ENCODE measurements around the gene LSM5.

Gene LSM5

DNA sequence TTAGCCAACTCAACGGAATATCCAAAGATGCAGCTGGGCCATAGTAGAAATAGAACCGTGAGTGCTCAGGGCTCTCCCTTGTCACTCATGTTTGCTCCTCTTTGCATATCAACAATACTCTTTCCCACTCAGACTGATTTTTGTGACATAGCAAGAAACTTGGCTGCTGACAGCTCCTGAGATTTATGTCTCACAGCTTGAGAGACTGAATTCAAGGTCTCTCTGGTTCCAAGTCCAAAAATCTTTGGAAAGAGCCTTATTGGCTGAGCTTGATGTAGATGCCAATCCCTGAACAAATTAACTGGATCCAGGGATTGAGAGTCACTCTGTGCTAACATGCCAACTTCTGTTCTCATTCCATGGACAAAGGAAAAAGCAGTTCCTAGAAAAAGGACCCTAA, 30.4 kb downstream of the LSM5 start:
- DNase-seq (ENCODE audit: low spot score), result no peak

DNA sequence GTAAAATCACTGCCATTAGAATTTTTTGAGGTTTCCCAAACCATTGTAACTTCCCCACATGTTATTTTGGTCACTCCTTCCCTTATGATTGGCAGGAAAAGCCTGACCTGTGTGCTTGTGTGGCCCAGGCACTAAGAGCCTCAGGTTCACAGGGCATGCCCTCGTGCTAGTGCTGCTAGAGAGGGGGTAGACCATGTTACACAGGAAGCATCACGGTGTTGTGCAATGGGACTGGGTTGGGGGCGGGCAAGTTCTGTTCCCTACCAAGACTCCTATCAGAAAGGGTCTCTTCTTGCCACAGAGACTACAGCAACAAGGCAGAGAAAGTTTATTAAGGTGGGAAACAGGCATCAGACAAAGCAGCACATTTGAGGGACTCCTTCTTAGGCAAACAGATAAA, 32.2 kb downstream of the LSM5 start:
- DNase-seq (ENCODE audit: low spot score), result no peak

DNA sequence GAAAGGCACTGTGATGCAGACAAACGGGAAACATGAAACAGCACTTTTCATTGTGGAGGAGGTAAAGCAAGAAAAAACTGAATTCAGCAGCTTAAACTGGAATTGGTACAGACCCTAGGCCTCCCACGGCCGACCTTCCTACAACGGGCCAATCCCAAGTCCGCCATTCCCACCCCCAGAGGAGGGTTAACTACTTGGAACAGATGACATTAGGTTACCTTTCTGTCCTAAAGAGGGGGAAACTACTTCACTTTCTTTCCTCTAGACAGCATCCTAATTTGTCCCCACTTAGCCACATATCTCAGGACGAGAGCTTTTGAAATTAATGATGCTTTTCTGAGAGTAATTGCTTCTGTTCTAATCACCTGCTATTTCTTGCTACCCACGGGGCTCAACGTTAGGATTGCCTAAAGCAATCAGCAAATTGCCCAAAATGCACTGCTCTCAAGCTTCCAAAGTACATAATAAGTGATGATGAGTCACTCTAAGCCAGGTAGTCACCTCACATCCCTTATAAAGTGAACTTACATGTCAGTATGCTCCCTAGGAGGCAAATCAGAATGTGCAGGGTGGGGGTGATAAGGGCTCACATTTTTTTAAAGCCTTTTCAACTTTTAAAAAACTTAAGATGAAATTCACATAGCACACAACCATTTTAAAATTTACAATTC, 36.7 kb downstream of the LSM5 start:
- DNase-seq (ENCODE audit: low spot score), result no peak

DNA sequence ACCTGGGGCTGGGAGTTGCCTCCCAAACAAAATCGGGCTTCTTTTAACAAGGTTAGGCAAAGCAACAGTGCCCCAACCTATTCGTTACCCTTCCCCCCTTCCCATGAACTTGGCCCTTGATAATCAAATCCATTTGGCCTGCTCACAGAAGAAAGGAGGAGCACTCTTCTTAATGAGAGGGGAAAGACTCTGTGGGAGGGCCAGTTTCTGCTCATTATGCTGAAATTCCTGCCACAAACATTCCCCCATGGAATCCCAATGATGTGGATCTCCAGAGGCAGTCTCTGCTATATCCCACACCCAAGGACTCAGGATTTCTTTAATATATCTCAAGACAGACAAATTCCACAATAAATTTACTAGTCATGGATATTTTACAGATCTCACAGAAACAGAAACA, 43.0 kb downstream of the LSM5 start:
- no peak for DNase-seq (ENCODE audit: low spot score)

DNA sequence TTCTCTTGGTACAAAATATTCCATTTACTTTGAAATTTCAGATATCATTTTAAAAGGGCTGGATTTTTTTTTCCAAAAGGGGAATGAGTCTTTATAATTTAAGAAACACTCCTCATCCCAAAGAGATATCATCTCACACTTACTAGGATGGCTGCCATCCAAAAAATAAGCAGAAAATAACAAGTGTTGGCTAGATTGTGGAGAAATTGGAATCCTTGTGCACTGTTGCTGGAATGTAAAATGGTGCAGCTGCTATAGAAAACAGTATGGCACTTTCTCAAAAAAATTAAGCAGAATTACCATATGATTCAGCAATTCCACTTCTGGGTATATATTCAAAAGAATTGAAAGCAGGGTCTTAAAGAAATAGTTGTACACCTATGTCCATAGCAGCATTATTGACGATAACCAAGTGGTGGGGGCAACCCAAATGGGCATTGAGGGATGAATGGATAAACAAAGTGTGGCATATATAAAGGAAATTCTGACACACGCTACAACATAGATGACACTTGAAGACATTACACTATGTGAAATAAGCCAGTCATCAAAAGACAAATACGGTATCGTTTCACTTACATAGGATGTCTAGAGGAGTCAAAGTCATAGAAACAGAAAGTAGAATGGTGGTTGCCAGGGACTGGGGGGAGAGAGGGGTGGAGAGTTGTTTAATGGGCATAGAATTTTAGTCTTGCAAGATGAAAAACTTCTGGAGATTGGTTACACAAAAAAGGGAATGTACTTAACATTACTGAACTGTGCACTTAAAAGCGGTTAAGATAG, 53.8 kb downstream of the LSM5 start:
- DNase-seq (ENCODE audit: low spot score), result no peak

All from D341Med (cell line).